CD8-positive, alpha-beta memory T cell (primary cell): ENCODE data around the gene NDUFAF5. TPM values are rescaled to one million over a fixed set of nuclear protein-coding genes. Genes with fewer than 3 reads are reported as not detected.

Experiments
- CTCF ChIA-PET: fragments of 350-600 bp; sonication (Branson Sonifier 250); formaldehyde crosslinking; loops from one replicate; lab custom pipeline; 2021; ENCODE audit warnings: antibody characterized with exemption; lab: Charles Lee
- POLR2A ChIA-PET: fragments of 350-600 bp; sonication (Branson Sonifier 250); formaldehyde crosslinking; loops from one replicate; lab custom pipeline; 2021; ENCODE audit warnings: antibody characterized with exemption; lab: Charles Lee
- DNase-seq, 5 donors: peaks; one replicate each; pipeline versions ENCODE4 v3.0.0 to v3.0.0-alpha.2; 2020 to 2022; ENCODE audit warnings: mixed read lengths in 1 of 5
- H3K27ac ChIP-seq: one replicate; pipeline ENCODE4 v1.7.0; 2013; ENCODE audit warnings: low read depth, mild to moderate bottlenecking, low read length, moderate library complexity
- H3K27me3 ChIP-seq: 2 replicates; pipeline ENCODE4 v1.7.0; 2013; ENCODE audit warnings: low read length, mild to moderate bottlenecking; ENCODE audit not compliant: insufficient read depth, poor library complexity, severe bottlenecking
- H3K36me3 ChIP-seq: 2 replicates; pipeline ENCODE4 v1.7.0; 2013; ENCODE audit warnings: mild to moderate bottlenecking, low read length, moderate library complexity; ENCODE audit not compliant: insufficient read depth
- H3K4me1 ChIP-seq: 2 replicates; pipeline ENCODE4 v1.7.0; 2013; ENCODE audit warnings: mild to moderate bottlenecking, low read length, moderate library complexity; ENCODE audit not compliant: insufficient read depth
- H3K4me3 ChIP-seq: 2 replicates; pipeline ENCODE4 v1.7.0; 2013; ENCODE audit warnings: mild to moderate bottlenecking, low read length
- H3K9me3 ChIP-seq: 2 replicates; pipeline ENCODE4 v1.7.0; 2013; ENCODE audit warnings: mild to moderate bottlenecking, low read length
- H3K27ac Mint-ChIP-seq, 8 donors: one replicate each; pipeline ENCODE4 v1.8.0; 2020 to 2021; ENCODE audit warnings: mixed read lengths in 8 of 8, mild to moderate bottlenecking in 6 of 8, inconsistent platforms in 3 of 8, moderate library complexity in 3 of 8
- H3K27me3 Mint-ChIP-seq, 2 donors: one replicate each; pipeline ENCODE4 v1.8.0; 2020 to 2021; ENCODE audit warnings: mixed read lengths in 2 of 2, mild to moderate bottlenecking in 1 of 2, moderate library complexity in 1 of 2
- H3K36me3 Mint-ChIP-seq, 3 donors: one replicate each; pipeline ENCODE4 v1.8.0; 2020 to 2021; ENCODE audit warnings: mixed read lengths in 3 of 3, inconsistent platforms in 1 of 3, mild to moderate bottlenecking in 1 of 3
- H3K4me1 Mint-ChIP-seq, 3 donors: one replicate each; pipeline ENCODE4 v1.8.0; 2020 to 2021; ENCODE audit warnings: mixed read lengths in 3 of 3, inconsistent platforms in 1 of 3, mild to moderate bottlenecking in 1 of 3
- H3K4me3 Mint-ChIP-seq, 7 donors: one replicate each; pipeline ENCODE4 v1.8.0; 2020 to 2021; ENCODE audit warnings: mixed read lengths in 7 of 7, mild to moderate bottlenecking in 6 of 7, moderate library complexity in 4 of 7, inconsistent platforms in 2 of 7
- H3K9me3 Mint-ChIP-seq, 5 donors: one replicate each; pipeline ENCODE4 v1.8.0; 2020 to 2022; ENCODE audit warnings: mixed read lengths in 5 of 5, mild to moderate bottlenecking in 3 of 5, moderate library complexity in 2 of 5, inconsistent platforms in 1 of 5
- polyA plus RNA-seq: library from polyadenylated mRNA; unstranded; fragments of 300-500 nt; fragmentation: Illumina TruSeq; gene quantifications from one replicate; pipeline ENCODE4 v1.2.3, GENCODE V29; 2021
- total RNA-seq, 2 experiments: library from RNA; stranded (reverse); gene quantifications; one replicate each; pipeline ENCODE4 v1.2.3, GENCODE V29; 2021

Gene NDUFAF5
- total and polyA plus RNA-seq, 3 experiments from 2014 or later: 9.4 to 31.9 (median 31.0) TPM

DNA sequence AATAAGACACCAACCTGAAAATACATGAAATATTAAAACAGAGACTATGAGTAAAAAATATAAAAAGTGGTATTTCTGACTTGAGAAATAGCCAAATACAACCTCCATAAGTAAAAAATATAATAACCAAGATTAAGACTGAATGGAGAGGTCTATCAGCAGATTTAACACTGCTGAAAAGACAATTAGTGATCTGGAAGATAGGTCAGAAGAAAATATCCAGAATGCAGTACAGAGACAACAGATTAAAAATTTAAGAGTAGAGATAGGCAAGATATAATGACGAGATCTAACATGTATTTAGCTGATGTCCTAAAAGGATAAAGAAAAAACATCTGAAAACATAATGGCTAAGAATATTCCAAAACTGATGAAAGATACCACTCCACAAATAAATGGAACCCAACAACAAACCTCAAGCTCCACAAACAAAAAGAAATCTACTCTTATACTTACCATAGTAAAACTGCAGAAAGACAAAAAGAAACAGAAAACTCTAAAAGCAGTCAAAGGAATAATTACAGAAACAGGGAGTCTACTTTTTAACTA, 18.9 kb upstream of the NDUFAF5 start:
- H3K36me3 Mint-ChIP-seq: peaks cover 28 to 77% (median 38%) of the 10 kb centered on the region in 3 donors
- H3K27me3 Mint-ChIP-seq: no peaks in the 10 kb centered on the region
- Histone ChIP-seq H3K9me3 (no peaks in the 10 kb centered on the region), H3K4me3 (no peak overlapping the region), H3K27me3 (no peaks in the 10 kb centered on the region), H3K27ac (no peak overlapping the region), H3K4me1 (no peaks in the 10 kb centered on the region), H3K36me3 (peaks cover 32% of the 10 kb centered on the region)
- ChIA-PET POLR2A (no interaction called here), CTCF (no interaction called here)
- peaks cover 0 to 14% (median 0%) of the 10 kb centered on the region in 3 donors for H3K4me1 Mint-ChIP-seq
- H3K9me3 Mint-ChIP-seq: peaks cover 0 to 9% (median 7%) of the 10 kb centered on the region in 5 donors
- no peak for DNase-seq
- H3K4me3 Mint-ChIP-seq: no peak overlapping the region
- H3K27ac Mint-ChIP-seq: no peak overlapping the region

DNA sequence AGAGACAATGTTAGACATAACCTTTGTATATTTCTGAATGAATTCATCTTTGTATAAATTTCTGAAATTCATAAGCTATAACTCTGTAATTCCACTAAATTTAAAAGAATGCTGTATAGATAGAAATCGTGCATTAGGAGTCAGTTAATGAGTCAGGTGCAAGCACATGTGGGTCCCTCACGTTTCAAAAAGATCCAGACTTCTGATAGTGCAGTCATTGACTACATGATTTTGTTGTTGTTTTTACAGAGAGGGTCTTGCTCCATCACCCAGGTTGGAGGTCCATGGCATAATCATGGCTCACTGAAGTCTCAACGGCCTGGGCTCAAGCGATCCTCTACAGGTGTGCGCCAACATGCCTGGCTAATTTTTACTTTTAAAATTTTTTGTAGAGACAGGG, 14.7 kb upstream of the NDUFAF5 start:
- Histone ChIP-seq H3K27me3 (no peaks in the 10 kb centered on the region), H3K4me1 (no peaks in the 10 kb centered on the region), H3K4me3 (no peak overlapping the region), H3K36me3 (peaks cover 32% of the 10 kb centered on the region), H3K9me3 (no peaks in the 10 kb centered on the region), H3K27ac (no peak overlapping the region)
- POLR2A ChIA-PET: no interaction called here
- peak overlapping the region in 1 of 8 donors; percentile 26 for H3K27ac Mint-ChIP-seq
- peaks cover 30 to 81% (median 30%) of the 10 kb centered on the region in 3 donors for H3K36me3 Mint-ChIP-seq
- DNase-seq: no peak
- H3K4me3 Mint-ChIP-seq: no peak overlapping the region
- peaks cover 2 to 11% (median 3%) of the 10 kb centered on the region in 3 donors for H3K4me1 Mint-ChIP-seq
- no peaks in the 10 kb centered on the region for H3K27me3 Mint-ChIP-seq
- peaks cover 0 to 9% (median 7%) of the 10 kb centered on the region in 5 donors for H3K9me3 Mint-ChIP-seq
- CTCF ChIA-PET: interaction anchor here (0.8 kb wide), 1 partner anchor 16 kb away, joined by 3 read pairs; no protein-coding TSS in a partner anchor

DNA sequence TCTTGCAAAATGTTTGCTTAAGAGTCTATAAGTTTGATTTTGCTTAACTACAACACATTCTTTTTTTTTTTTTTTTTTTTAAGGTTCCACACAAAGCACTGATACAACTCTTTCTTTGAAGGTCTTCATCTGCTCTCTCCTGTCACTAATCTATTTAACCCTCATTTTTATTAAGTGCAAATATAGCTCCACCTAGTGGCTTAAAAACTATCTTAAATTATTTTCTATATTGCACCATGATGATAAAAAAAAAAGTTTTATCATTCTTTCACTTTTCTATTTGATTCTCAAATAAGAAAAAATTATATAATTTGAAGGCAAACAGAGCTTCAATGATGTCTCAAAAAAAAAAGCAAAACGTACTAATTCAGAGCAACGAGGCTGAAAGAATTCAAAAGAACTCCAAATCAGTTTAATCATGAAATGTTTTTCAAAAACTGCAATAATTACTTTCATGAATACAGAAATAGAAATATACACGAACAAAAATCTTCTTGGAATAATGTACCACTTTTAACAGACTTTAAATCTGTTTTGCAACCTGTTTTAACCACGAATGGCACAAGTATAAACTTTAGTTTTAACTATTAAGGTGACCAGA, 12.9 kb upstream of the NDUFAF5 start:
- Histone ChIP-seq H3K27me3 (no peaks in the 10 kb centered on the region), H3K4me1 (no peaks in the 10 kb centered on the region), H3K36me3 (peaks cover 21% of the 10 kb centered on the region), H3K9me3 (no peaks in the 10 kb centered on the region), H3K27ac (no peak overlapping the region), H3K4me3 (no peak overlapping the region)
- POLR2A ChIA-PET: no interaction called here
- Mint-ChIP-seq H3K9me3 (no peaks in the 10 kb centered on the region), H3K4me1 (peaks cover 9 to 15% (median 10%) of the 10 kb centered on the region in 3 donors), H3K36me3 (peaks cover 16 to 77% (median 27%) of the 10 kb centered on the region in 3 donors), H3K27ac (no peak overlapping the region), H3K27me3 (no peaks in the 10 kb centered on the region), H3K4me3 (no peak overlapping the region)
- CTCF ChIA-PET: interaction anchor here (0.8 to 1.9 kb wide), 8 partner anchors 9 to 653 kb away, joined by 3 to 9 read pairs (median 4); partner anchors contain the start of genes ESF1 and NDUFAF5
- DNase-seq: peak in 1 of 5 donors; percentile 16

GRCh38 chr20:13772529-13772928, 12.3 kb upstream of the NDUFAF5 start:
- no peaks in the 10 kb centered on the region for H3K9me3 Mint-ChIP-seq
- no peak overlapping the region for H3K27ac ChIP-seq
- H3K27ac Mint-ChIP-seq: peak overlapping the region in 3 of 8 donors; percentile 8 to 44 (median 35)
- H3K36me3 Mint-ChIP-seq: peaks cover 12 to 77% (median 24%) of the 10 kb centered on the region in 3 donors
- H3K4me3 Mint-ChIP-seq: no peak overlapping the region
- ChIA-PET POLR2A (no interaction called here), CTCF (interaction anchor here (1.0 to 1.9 kb wide), 7 partner anchors 10 to 161 kb away, joined by 3 to 9 read pairs (median 4); partner anchors contain the start of genes ESF1 and NDUFAF5)
- peaks cover 21% of the 10 kb centered on the region for H3K36me3 ChIP-seq
- H3K4me3 ChIP-seq: no peak overlapping the region
- no peaks in the 10 kb centered on the region for H3K27me3 Mint-ChIP-seq
- no peaks in the 10 kb centered on the region for H3K9me3 ChIP-seq
- peaks cover 13 to 21% (median 16%) of the 10 kb centered on the region in 3 donors for H3K4me1 Mint-ChIP-seq
- no peaks in the 10 kb centered on the region for H3K27me3 ChIP-seq
- DNase-seq: no peak
- no peaks in the 10 kb centered on the region for H3K4me1 ChIP-seq

DNA sequence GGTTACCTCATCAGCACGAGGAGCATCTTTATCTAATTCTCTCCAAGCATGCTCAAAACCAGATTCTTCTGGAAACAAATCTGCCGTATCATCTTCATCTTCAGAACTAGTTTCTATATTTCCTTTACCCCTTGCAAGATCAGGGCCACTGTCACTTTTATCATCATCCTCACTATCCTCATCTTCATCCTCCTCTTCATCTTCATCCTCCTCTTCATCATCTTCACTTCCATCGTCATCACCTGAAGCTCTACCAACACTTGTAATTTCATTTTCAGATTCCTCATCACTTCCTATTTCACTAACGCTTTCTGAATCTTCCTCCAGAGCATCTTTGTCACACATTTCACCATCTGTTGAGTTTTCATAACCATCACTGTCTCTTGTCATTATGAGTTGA, 9.0 kb upstream of the NDUFAF5 start:
- POLR2A ChIA-PET: no interaction called here
- Mint-ChIP-seq H3K27ac (peak overlapping the region in 3 of 8 donors; percentile 0 to 29 (median 3)), H3K27me3 (no peaks in the 10 kb centered on the region), H3K36me3 (peaks cover 9 to 69% (median 19%) of the 10 kb centered on the region in 3 donors), H3K9me3 (no peaks in the 10 kb centered on the region), H3K4me1 (peaks cover 29 to 39% (median 36%) of the 10 kb centered on the region in 3 donors), H3K4me3 (no peak overlapping the region)
- DNase-seq: no peak
- no peak overlapping the region for H3K27ac ChIP-seq
- H3K4me1 ChIP-seq: peaks cover 6% of the 10 kb centered on the region
- H3K4me3 ChIP-seq: no peak overlapping the region
- CTCF ChIA-PET: interaction anchor here (0.9 to 1.0 kb wide), 2 partner anchors 9 to 12 kb away, joined by 3 to 4 read pairs; partner anchors contain the start of genes ESF1 and NDUFAF5
- H3K9me3 ChIP-seq: no peaks in the 10 kb centered on the region
- no peaks in the 10 kb centered on the region for H3K27me3 ChIP-seq
- peaks cover 7% of the 10 kb centered on the region for H3K36me3 ChIP-seq

GRCh38 chr20:13777171-13777601, 7.6 kb upstream of the NDUFAF5 start:
- CTCF ChIA-PET: interaction anchor here (0.7 kb wide), 1 partner anchor 11 kb away, joined by 4 read pairs; no protein-coding TSS in a partner anchor
- Histone ChIP-seq H3K27ac (no peak overlapping the region), H3K27me3 (no peaks in the 10 kb centered on the region), H3K4me1 (peaks cover 6% of the 10 kb centered on the region), H3K4me3 (no peak overlapping the region), H3K9me3 (no peaks in the 10 kb centered on the region), H3K36me3 (peaks cover 6% of the 10 kb centered on the region)
- H3K9me3 Mint-ChIP-seq: no peaks in the 10 kb centered on the region
- POLR2A ChIA-PET: no interaction called here
- peak overlapping the region in 7 of 8 donors; percentile 9 to 75 (median 57) for H3K27ac Mint-ChIP-seq
- peak overlapping the region in 2 of 7 donors; percentile 8 to 29 for H3K4me3 Mint-ChIP-seq
- no peak for DNase-seq
- peaks cover 30 to 44% (median 40%) of the 10 kb centered on the region in 3 donors for H3K4me1 Mint-ChIP-seq
- H3K36me3 Mint-ChIP-seq: peaks cover 12 to 70% (median 21%) of the 10 kb centered on the region in 3 donors
- H3K27me3 Mint-ChIP-seq: no peaks in the 10 kb centered on the region

GRCh38 chr20:13778827-13779226, 6.0 kb upstream of the NDUFAF5 start:
- Mint-ChIP-seq H3K9me3 (no peaks in the 10 kb centered on the region), H3K4me3 (no peak overlapping the region), H3K4me1 (peaks cover 36 to 61% (median 46%) of the 10 kb centered on the region in 3 donors), H3K36me3 (peaks cover 14 to 64% (median 24%) of the 10 kb centered on the region in 3 donors), H3K27me3 (no peaks in the 10 kb centered on the region), H3K27ac (peak overlapping the region in 1 of 8 donors; percentile 90)
- CTCF ChIA-PET: no interaction called here
- Histone ChIP-seq H3K36me3 (peaks cover 6% of the 10 kb centered on the region), H3K4me1 (peaks cover 12% of the 10 kb centered on the region), H3K27me3 (no peaks in the 10 kb centered on the region), H3K27ac (no peak overlapping the region), H3K9me3 (no peaks in the 10 kb centered on the region), H3K4me3 (no peak overlapping the region)
- no peak for DNase-seq
- POLR2A ChIA-PET: no interaction called here

- Mint-ChIP-seq H3K4me3 (peak overlapping the region; percentile 20 to 96 (median 40)), H3K4me1 (peaks cover 53 to 74% (median 69%) of the 10 kb centered on the region in 3 donors)
Observed at GRCh38 chr20:13783528-13783927, 1.3 kb upstream of the NDUFAF5 start.

More at GRCh38 chr20:13783528-13783927, 1.3 kb upstream of the NDUFAF5 start:
- Histone ChIP-seq H3K27ac (no peak overlapping the region), H3K27me3 (no peaks in the 10 kb centered on the region), H3K9me3 (no peaks in the 10 kb centered on the region), H3K4me1 (peaks cover 32% of the 10 kb centered on the region), H3K36me3 (no peaks in the 10 kb centered on the region), H3K4me3 (no peak overlapping the region)
- ChIA-PET POLR2A (interaction anchor here (1.3 kb wide), 1 partner anchor 8 kb away, joined by 3 read pairs; no protein-coding TSS in a partner anchor), CTCF (interaction anchor here (0.8 to 2.4 kb wide), 2 partner anchors 12 to 18 kb away, joined by 4 to 9 read pairs; no protein-coding TSS in a partner anchor)
- DNase-seq: no peak
- no peak overlapping the region for H3K27ac Mint-ChIP-seq
- H3K27me3 Mint-ChIP-seq: no peaks in the 10 kb centered on the region
- no peaks in the 10 kb centered on the region for H3K9me3 Mint-ChIP-seq
- peaks cover 10 to 64% (median 15%) of the 10 kb centered on the region in 3 donors for H3K36me3 Mint-ChIP-seq
